Prostate gland (tissue), 2 donors: ENCODE results near the gene S100A13.

Source experiments
- CTCF ChIP-seq, 4 experiments: fragments of 200-600 bp in 2 of 4; fragments of 450-650 bp in 2 of 4; sonication (generic) in 2 of 4; IDR thresholded peaks; 1 replicate in 3 of 4; 2 replicates in 1 of 4; pipeline ENCODE4 v1.5.1; 2016 to 2019; ENCODE audit warnings: antibody characterized with exemption in 4 of 4, mild to moderate bottlenecking in 2 of 4, moderate library complexity in 2 of 4
- POLR2A ChIP-seq: fragments of 450-650 bp; IDR thresholded peaks from one replicate; pipeline ENCODE4 v1.6.1; 2016; ENCODE audit warnings: antibody characterized with exemption, mild to moderate bottlenecking
- POLR2AphosphoS5 ChIP-seq: sonication (generic); formaldehyde crosslinking; IDR thresholded peaks from one replicate; pipeline ENCODE4 v1.6.1; 2017; ENCODE audit warnings: antibody characterized with exemption

- TF ChIP-seq CTCF (IDR thresholded peaks at IDR 0.05) (no peak), POLR2A (no peak), POLR2AphosphoS5 (no peak)
Observed at GRCh38 chr1:153615406-153615805, 11.9 kb downstream of the S100A13 start.
